Activated CD8-positive, alpha-beta memory T cell treated with anti-CD3 and anti-CD28 coated beads for 1 hour (primary cell): ENCODE results near the gene SLC45A3.

Experiments used
- DNase-seq, 2 donors: peaks; one replicate each; pipeline ENCODE4 v3.0.0-alpha.2; 2020; ENCODE audit warnings: low read depth in 1 of 2; ENCODE audit errors: extremely low read depth in 1 of 2

SLC45A3 gene

DNA sequence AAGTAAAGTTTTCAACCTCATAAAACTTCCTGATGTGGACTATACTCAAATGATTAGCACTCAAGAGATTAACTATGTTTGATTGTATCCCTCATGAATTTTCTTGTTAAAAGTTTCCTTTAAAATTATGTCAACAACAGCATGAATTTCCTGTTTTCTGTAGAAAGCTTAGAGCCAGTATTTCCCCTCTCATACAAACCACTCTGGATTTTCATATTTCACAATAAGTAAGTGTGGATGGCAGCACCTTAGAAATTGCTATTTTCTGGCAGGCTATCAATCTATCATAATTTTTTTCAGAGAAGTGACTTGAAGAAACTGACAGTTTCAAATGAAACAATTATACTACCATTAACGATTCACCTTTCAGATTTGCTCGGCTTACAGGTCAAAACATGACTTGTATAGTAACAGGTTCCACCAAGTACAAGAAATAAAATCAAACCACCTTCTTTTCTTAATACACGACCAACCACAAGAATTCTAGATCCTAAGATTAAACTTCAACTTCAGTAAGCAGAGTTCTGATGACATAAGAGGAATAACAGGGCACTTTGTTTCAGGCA, 69.3 kb downstream of the SLC45A3 start:
- no peak for DNase-seq

DNA sequence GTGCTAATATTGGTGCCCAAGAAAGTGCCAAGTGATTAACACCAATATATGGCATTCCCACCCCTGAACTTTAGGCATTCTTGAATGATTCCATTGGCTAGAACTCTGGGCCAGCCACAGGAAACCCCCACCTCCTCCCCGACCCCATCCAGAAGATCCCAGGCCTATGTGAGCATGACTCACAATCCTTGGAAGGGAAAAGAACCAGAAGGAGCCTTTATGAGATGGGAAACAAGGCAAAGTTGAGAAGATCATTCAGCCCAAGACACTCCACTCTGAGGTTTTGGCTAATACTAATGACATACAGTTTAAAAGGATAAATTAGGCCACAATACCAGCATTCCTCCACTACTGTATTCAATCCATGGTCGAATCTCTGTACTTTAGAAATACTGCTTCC, 70.3 kb downstream of the SLC45A3 start:
- no peak for DNase-seq
